ENCODE data around the gene CDCA8. TPM values are rescaled to one million over a fixed set of nuclear protein-coding genes. Genes with fewer than 3 reads are reported as not detected.

The CDCA8 gene
- total RNA-seq, 2 donors from 2014 or later: 0.27 to 0.35 TPM

GRCh38 chr1:37722181-37723071, 30.1 kb downstream of the CDCA8 start:
- no peak overlapping the region for H3K27ac ChIP-seq
- H3K9me3 ChIP-seq: no peaks in the 10 kb centered on the region
- no peaks in the 10 kb centered on the region for H3K36me3 ChIP-seq
- no peak for DNase-seq (ENCODE audit: low spot score)
- no peaks in the 10 kb centered on the region for H3K27me3 ChIP-seq (replicated peaks; ENCODE audit: insufficient read depth)
- no peak for ATAC-seq (ENCODE audit: insufficient number of reproducible peaks, low FRiP score, low read depth)
- H3K4me1 ChIP-seq (ENCODE audit: control insufficient read depth in 1 of 2, low read depth in 2 of 2): no peaks in the 10 kb centered on the region
- H3K4me3 ChIP-seq: no peak overlapping the region
- TF ChIP-seq CTCF (IDR thresholded peaks at IDR 0.05): no peak

- no peaks in the 10 kb centered on the region for H3K27me3 ChIP-seq (replicated peaks; ENCODE audit: insufficient read depth)
- H3K36me3 ChIP-seq: no peaks in the 10 kb centered on the region
- H3K27ac ChIP-seq: no peak overlapping the region
- DNase-seq (ENCODE audit: low spot score) (no peak), ATAC-seq (ENCODE audit: insufficient number of reproducible peaks, low FRiP score, low read depth) (no peak)
- TF ChIP-seq CTCF (IDR thresholded peaks at IDR 0.05): no peak
- H3K4me3 ChIP-seq: no peak overlapping the region
- no peaks in the 10 kb centered on the region for H3K4me1 ChIP-seq (ENCODE audit: control insufficient read depth in 1 of 2, low read depth in 2 of 2)
- no peaks in the 10 kb centered on the region for H3K9me3 ChIP-seq
These were observed 30.7 kb downstream of the CDCA8 start for GRCh38 chr1:37723072-37723389.

GRCh38 chr1:37723390-37724078, 31.2 kb downstream of the CDCA8 start:
- DNase-seq (ENCODE audit: low spot score) (no peak), ATAC-seq (ENCODE audit: insufficient number of reproducible peaks, low FRiP score, low read depth) (no peak)
- no peak for TF ChIP-seq CTCF (IDR thresholded peaks at IDR 0.05)
- Histone ChIP-seq H3K4me3 (no peak overlapping the region), H3K27ac (no peak overlapping the region), H3K36me3 (no peaks in the 10 kb centered on the region), H3K4me1 (ENCODE audit: control insufficient read depth in 1 of 2, low read depth in 2 of 2) (no peaks in the 10 kb centered on the region), H3K9me3 (no peaks in the 10 kb centered on the region), H3K27me3 (replicated peaks; ENCODE audit: insufficient read depth) (no peaks in the 10 kb centered on the region)

- ATAC-seq (ENCODE audit: insufficient number of reproducible peaks, low FRiP score, low read depth) (no peak), DNase-seq (ENCODE audit: low spot score) (no peak)
- no peaks in the 10 kb centered on the region for H3K27me3 ChIP-seq (replicated peaks; ENCODE audit: insufficient read depth)
These were observed 32.3 kb downstream of the CDCA8 start for GRCh38 chr1:37724575-37724974.

More at GRCh38 chr1:37724575-37724974, 32.3 kb downstream of the CDCA8 start:
- Histone ChIP-seq H3K4me3 (no peak overlapping the region), H3K9me3 (no peaks in the 10 kb centered on the region), H3K27ac (no peak overlapping the region), H3K4me1 (ENCODE audit: control insufficient read depth in 1 of 2, low read depth in 2 of 2) (no peaks in the 10 kb centered on the region), H3K36me3 (no peaks in the 10 kb centered on the region)
- TF ChIP-seq CTCF (IDR thresholded peaks at IDR 0.05): no peak

Data from thoracic aorta (tissue), 2 donors.